Transverse colon (tissue), 4 donors: ENCODE data around the gene CFAP299. TPM values are rescaled to one million over a fixed set of nuclear protein-coding genes. Genes with fewer than 3 reads are reported as not detected.

Source experiments
- DNase-seq: peaks from one replicate; pipeline ENCODE4 v3.0.0-alpha.2; 2019
- H3K27ac ChIP-seq, 4 donors: fragments of 200-600 bp; sonication (generic); 2 replicates each; pipeline ENCODE4 v1.5.1; 2016 to 2018; ENCODE audit warnings: inconsistent platforms in 4 of 4
- H3K27me3 ChIP-seq: fragments of 200-600 bp; sonication (generic); 2 replicates; pipeline ENCODE4 v1.5.1; 2017; ENCODE audit warnings: inconsistent platforms
- H3K36me3 ChIP-seq, 4 donors: fragments of 200-600 bp; sonication (generic); 2 replicates each; pipeline ENCODE4 v1.5.1; 2017 to 2019; ENCODE audit warnings: inconsistent platforms in 4 of 4
- H3K4me1 ChIP-seq, 4 donors: fragments of 200-600 bp; sonication (generic); 2 replicates each; pipeline ENCODE4 v1.5.1; 2017 to 2020; ENCODE audit warnings: inconsistent platforms in 4 of 4
- H3K4me3 ChIP-seq, 4 donors: fragments of 200-600 bp; sonication (generic); 1 replicate in 1 of 4; 2 replicates in 3 of 4; pipeline versions ENCODE4 v1.5.1 to v1.6.1; 2017 to 2019; ENCODE audit warnings: inconsistent platforms in 4 of 4
- H3K9me3 ChIP-seq, 2 donors: fragments of 200-600 bp; sonication (generic); 2 replicates each; pipeline ENCODE4 v1.5.1; 2017 to 2019; ENCODE audit warnings: inconsistent platforms in 2 of 2
- CTCF ChIP-seq, 5 experiments: fragments of 200-600 bp in 3 of 5; fragments of 450-650 bp in 2 of 5; sonication (generic) in 3 of 5; IDR thresholded peaks; 1 replicate in 2 of 5; 2 replicates in 3 of 5; pipeline ENCODE4 v1.5.1; 2016 to 2017; ENCODE audit warnings: antibody characterized with exemption in 5 of 5, inconsistent platforms in 3 of 5, mild to moderate bottlenecking in 2 of 5, moderate library complexity in 1 of 5
- EP300 ChIP-seq: sonication (generic); formaldehyde crosslinking; IDR thresholded peaks from one replicate; pipeline ENCODE4 v1.6.1; 2017; ENCODE audit warnings: antibody characterized with exemption, low read depth
- POLR2A ChIP-seq: fragments of 450-650 bp; IDR thresholded peaks from one replicate; pipeline ENCODE4 v1.6.1; 2016; ENCODE audit warnings: antibody characterized with exemption, mild to moderate bottlenecking, moderate library complexity
- POLR2AphosphoS5 ChIP-seq, 3 donors: sonication (generic); formaldehyde crosslinking; IDR thresholded peaks; one replicate each; pipeline ENCODE4 v1.6.1; 2016; ENCODE audit warnings: antibody characterized with exemption in 3 of 3
- WGBS, 2 donors: methylation state at CpG; one replicate each; pipeline ENCODE4 v1.1.5; 2018; ENCODE audit warnings: low coverage in 1 of 2; 5-methylcytosine and 5-hydroxymethylcytosine counted together
- in situ Hi-C, 4 donors: fragments of 200-750 bp; cut with MboI; loops; one replicate each; pipeline versions ENCODE4 v1.15.0 to v1.15.1; 2017; ENCODE audit warnings: low sequenced_read_pairs in 3 of 4, low pct_ligation_motif_present in 1 of 4, low pct_unique_long_range_greater_than_20kb in 1 of 4
- intact Hi-C: fragments of 100-400 bp; cut with DNase I; formaldehyde crosslinking; loops from one replicate; pipeline ENCODE4 v1.15.1; 2023; ENCODE audit warnings: low total_unique reads
- total RNA-seq, 4 donors: library from RNA; depleted of rRNA; stranded (reverse); fragments of >200 nt; gene quantifications; one replicate each; pipeline ENCODE4 v1.1.0, GENCODE V29; 2016

CFAP299 gene
- total RNA-seq, 4 donors from 2014 or later = not detected

DNA sequence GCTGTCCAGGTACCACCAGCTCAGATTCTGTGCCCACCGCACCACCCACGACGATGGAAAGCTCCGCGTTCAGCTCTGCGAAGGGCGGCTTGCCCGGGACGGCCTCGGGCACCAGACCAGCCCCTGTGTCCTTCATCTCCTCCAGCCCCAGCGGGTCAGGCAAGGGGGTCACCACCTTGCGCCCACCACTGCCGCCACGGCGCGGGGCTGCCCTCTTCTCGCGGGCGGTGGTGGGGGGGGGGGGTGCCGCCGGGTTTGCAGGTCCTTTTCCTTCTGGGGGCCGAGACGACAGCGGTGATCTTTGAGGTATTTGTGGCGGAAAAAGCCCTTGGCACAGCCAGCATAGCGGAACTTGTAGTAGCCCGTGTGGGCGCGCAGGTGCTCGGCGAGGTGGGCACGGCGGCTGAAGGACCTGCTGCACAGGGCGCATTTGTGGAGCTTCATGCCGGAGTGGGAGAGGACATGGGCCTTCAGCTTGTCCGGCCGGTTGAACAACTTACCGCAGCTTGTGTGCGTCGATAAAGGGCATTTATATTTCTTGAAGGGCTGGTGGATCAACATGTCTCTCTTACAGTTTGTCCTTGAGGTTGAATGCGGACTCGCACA is 50.9 kb downstream of the CFAP299 start:
- Histone ChIP-seq H3K4me1 (no peaks in the 10 kb centered on the region), H3K4me3 (no peak overlapping the region), H3K27me3 (no peaks in the 10 kb centered on the region), H3K9me3 (no peaks in the 10 kb centered on the region), H3K27ac (no peak overlapping the region), H3K36me3 (no peaks in the 10 kb centered on the region)
- DNase-seq = no peak
- intact Hi-C loops = no loop called here
- in situ Hi-C loops = no loop called here
- TF ChIP-seq CTCF (IDR thresholded peaks at IDR 0.05) (no peak), POLR2A (no peak), EP300 (no peak), POLR2AphosphoS5 (IDR thresholded peaks at IDR 0.05) (no peak)
- WGBS, 2 donors = 98% methylated on average over 41 of the region's 42 CpGs; no CpG with 5 or more reads in 1 of the 2 donors

DNA sequence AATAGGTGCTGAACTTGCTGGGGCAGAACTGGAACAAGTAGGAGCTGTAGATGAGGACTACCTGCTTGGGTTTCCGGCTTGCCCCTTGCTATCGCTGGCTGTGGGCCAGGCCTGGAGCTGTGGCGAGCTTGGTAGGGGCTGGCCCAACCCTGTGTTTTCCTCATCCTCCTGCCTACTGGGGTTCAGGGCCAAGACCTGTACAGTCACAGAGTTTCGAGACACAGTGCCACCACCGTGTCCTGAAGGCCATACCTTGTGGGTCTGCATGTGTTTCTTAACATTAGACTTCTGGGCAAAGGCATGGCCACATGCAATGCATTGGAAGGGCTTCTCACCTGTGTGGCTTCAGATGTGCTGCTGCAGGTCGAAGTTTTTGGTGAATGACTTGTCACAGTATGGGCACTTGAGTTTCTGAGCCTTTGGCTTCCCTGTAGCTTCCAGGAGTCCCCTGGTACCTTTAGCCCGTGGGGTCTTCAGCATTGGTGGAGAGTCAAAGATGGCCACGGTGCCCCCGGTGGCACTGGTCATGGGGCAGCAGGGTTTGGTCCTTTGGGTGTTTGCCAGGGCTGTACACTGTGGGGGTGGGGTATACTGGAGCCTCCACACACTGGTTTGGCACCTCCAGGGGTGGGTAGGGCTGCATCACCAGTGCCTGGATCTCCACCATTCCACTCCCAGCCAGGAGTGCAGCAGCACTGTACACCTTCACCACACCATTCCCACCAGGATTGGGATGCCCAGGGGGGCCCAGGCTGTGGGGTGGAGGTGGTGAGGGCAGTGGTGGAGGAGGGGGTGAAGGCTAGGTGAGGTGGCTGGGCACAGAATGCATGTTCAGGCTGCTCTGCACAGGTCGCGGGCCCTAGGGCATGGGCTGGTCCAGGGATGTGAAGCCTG is 52.1 kb downstream of the CFAP299 start:
- TF ChIP-seq POLR2A (no peak), CTCF (IDR thresholded peaks at IDR 0.05) (no peak), POLR2AphosphoS5 (IDR thresholded peaks at IDR 0.05) (no peak), EP300 (no peak)
- Histone ChIP-seq H3K4me1 (no peaks in the 10 kb centered on the region), H3K27me3 (no peaks in the 10 kb centered on the region), H3K9me3 (no peaks in the 10 kb centered on the region), H3K36me3 (no peaks in the 10 kb centered on the region), H3K4me3 (no peak overlapping the region), H3K27ac (no peak overlapping the region)
- intact Hi-C loops = no loop called here
- DNase-seq = no peak
- 92% methylated on average over 11 of the region's 11 CpGs; no CpG with 5 or more reads in 1 of the 2 donors for WGBS, 2 donors
- in situ Hi-C loops = no loop called here

DNA sequence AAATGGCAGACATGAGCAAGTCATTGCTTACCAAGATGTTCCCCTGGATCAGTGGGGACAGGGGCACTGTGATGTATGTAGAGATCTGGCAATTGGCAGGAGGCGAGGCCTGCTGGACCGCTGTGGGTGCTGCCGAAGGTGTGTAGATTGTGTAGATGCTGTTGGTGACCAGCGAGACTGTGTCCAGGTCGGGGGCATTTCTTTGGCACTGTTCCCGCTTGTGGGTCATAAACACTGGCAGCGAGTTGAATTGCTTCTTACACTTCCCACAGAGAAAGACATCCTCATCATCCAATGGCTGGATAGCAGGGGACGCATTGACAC is 52.7 kb downstream of the CFAP299 start:
- DNase-seq = no peak
- Histone ChIP-seq H3K4me3 (no peak overlapping the region), H3K27me3 (no peaks in the 10 kb centered on the region), H3K9me3 (no peaks in the 10 kb centered on the region), H3K36me3 (no peaks in the 10 kb centered on the region), H3K27ac (no peak overlapping the region), H3K4me1 (no peaks in the 10 kb centered on the region)
- in situ Hi-C loops (no loop called here), intact Hi-C loops (no loop called here)
- 87% methylated on average over 8 of the region's 8 CpGs; no CpG with 5 or more reads in 1 of the 2 donors for WGBS, 2 donors
- TF ChIP-seq EP300 (no peak), POLR2AphosphoS5 (IDR thresholded peaks at IDR 0.05) (no peak), POLR2A (no peak), CTCF (IDR thresholded peaks at IDR 0.05) (no peak)

- Histone ChIP-seq H3K4me3 (no peak overlapping the region), H3K36me3 (no peaks in the 10 kb centered on the region), H3K9me3 (no peaks in the 10 kb centered on the region), H3K27me3 (no peaks in the 10 kb centered on the region), H3K27ac (no peak overlapping the region), H3K4me1 (no peaks in the 10 kb centered on the region)
- 76 to 82% methylated on average over 2 of the region's 2 CpGs for WGBS, 2 donors
- TF ChIP-seq EP300 (no peak), POLR2AphosphoS5 (IDR thresholded peaks at IDR 0.05) (no peak), POLR2A (no peak), CTCF (IDR thresholded peaks at IDR 0.05) (no peak)
- intact Hi-C loops = no loop called here
- in situ Hi-C loops = no loop called here
- no peak for DNase-seq
Measured at GRCh38 chr4:80390178-80390577, 54.6 kb downstream of the CFAP299 start.
